Erythroblast (primary cell): Measurements from ENCODE around the gene LRPPRC.

ENCODE experiments used
- GATA1 ChIP-seq: IDR thresholded peaks from 2 replicates; pipeline ENCODE4 v1.6.1; 2011; ENCODE audit warnings: low read depth, mild to moderate bottlenecking, control low read depth, low read length, moderate library complexity
- POLR2A ChIP-seq: IDR thresholded peaks from 2 replicates; pipeline ENCODE4 v1.6.1; 2011; ENCODE audit warnings: mild to moderate bottlenecking, low read length

- no peak for TF ChIP-seq POLR2A
- no peak for TF ChIP-seq GATA1
These were observed 114.8 kb downstream of the LRPPRC start for GRCh38 chr2:43880952-43881351.
